GM12864 (cell line): Measurements from ENCODE around the gene CORO7.

Experiments
- DNase-seq: peaks from one replicate; pipeline ENCODE4 v3.0.0-alpha.2; 2011; ENCODE audit warnings: low read depth
- H3K4me3 ChIP-seq: 2 replicates; pipeline ENCODE4 v1.5.1; 2011; ENCODE audit warnings: mild to moderate bottlenecking, low read depth, low read length, control low read depth
- TF ChIP-seq, protein P1 (sequence below): IDR thresholded peaks from 2 replicates; pipeline ENCODE4 v1.5.1; 2011; ENCODE audit warnings: low read depth, mild to moderate bottlenecking, moderate library complexity, low read length, control low read depth, inconsistent platforms; ENCODE audit errors: missing control alignments

The CORO7 gene

GRCh38 chr16:4315186-4316107 is 100.9 kb downstream of the CORO7 start, which contains the start of gene GLIS2:
GLIS2 (plus strand) TSS chr16:4316067; CDS start chr16:4332281, 16,214 bp downstream.
- DNase-seq, result no peak
- TF ChIP-seq, protein P1, sequence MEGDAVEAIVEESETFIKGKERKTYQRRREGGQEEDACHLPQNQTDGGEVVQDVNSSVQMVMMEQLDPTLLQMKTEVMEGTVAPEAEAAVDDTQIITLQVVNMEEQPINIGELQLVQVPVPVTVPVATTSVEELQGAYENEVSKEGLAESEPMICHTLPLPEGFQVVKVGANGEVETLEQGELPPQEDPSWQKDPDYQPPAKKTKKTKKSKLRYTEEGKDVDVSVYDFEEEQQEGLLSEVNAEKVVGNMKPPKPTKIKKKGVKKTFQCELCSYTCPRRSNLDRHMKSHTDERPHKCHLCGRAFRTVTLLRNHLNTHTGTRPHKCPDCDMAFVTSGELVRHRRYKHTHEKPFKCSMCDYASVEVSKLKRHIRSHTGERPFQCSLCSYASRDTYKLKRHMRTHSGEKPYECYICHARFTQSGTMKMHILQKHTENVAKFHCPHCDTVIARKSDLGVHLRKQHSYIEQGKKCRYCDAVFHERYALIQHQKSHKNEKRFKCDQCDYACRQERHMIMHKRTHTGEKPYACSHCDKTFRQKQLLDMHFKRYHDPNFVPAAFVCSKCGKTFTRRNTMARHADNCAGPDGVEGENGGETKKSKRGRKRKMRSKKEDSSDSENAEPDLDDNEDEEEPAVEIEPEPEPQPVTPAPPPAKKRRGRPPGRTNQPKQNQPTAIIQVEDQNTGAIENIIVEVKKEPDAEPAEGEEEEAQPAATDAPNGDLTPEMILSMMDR, result no peak
- peak within 1 kb of the TSS; percentile 38 for H3K4me3 ChIP-seq

- H3K4me3 ChIP-seq, result peak overlapping the region; percentile 38
- TF ChIP-seq, protein P1, result peak; percentile 1
- DNase-seq, result no peak
Measured at GRCh38 chr16:4314532-4315185, 101.7 kb downstream of the CORO7 start.

- no peak for DNase-seq
- H3K4me3 ChIP-seq, result no peak overlapping the region
- TF ChIP-seq, protein P1, result peak; percentile 75
Measured at GRCh38 chr16:4313563-4314531, 102.5 kb downstream of the CORO7 start.

DNA sequence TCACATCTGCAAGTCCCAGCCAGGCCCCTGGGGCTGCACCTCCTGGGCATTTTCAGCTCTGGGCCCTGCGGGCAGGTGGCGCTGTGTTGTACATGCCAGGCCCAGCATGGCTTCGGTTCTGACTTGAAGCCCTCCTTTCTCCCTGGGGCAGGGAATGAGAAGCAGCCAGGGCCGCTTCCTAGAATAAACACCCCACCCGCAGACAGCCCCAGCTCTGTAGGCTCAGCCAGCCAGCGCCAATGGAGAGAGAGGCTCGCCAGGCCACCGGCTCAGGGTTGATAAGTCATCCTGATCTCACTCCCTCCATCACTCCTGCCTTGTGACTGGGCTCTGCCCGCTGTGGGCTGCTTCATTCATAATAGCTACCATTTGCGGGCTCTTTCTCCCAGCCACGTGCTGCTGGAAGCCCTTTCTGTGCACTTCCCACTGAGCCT is 106.5 kb downstream of the CORO7 start:
- TF ChIP-seq, protein P1, result peak; percentile 93
- peak; percentile 50 for DNase-seq
- no peak overlapping the region for H3K4me3 ChIP-seq

GRCh38 chr16:4309102-4309832 is 107.1 kb downstream of the CORO7 start:
- DNase-seq, result no peak
- H3K4me3 ChIP-seq, result no peak overlapping the region
- TF ChIP-seq, protein P1, result no peak
